Astrocyte (in vitro differentiated cells and primary cell): Measurements from ENCODE around the gene PTGIS. TPM values are rescaled to one million over a fixed set of nuclear protein-coding genes. Genes with fewer than 3 reads are reported as not detected.

Experiments used
- DNase-seq: peaks from one replicate; pipeline ENCODE4 v3.0.0-alpha.2; 2010; ENCODE audit warnings: low read depth
- FAIRE-seq: peaks from 2 replicates; lab custom pipeline; 2011; peaks lifted over from hg19 to GRCh38; lab: Jason Lieb, UNC
- H2AFZ ChIP-seq: 2 replicates; pipeline ENCODE4 v1.6.0; 2012; ENCODE audit warnings: low read depth, low read length, inconsistent platforms
- H3K27ac ChIP-seq: 2 replicates; pipeline ENCODE4 v1.5.1; 2011; ENCODE audit warnings: low read depth, low read length, inconsistent platforms
- H3K27me3 ChIP-seq: 2 replicates; pipeline ENCODE4 v1.6.0; 2011; ENCODE audit warnings: low read length, inconsistent platforms; ENCODE audit not compliant: insufficient read depth
- H3K36me3 ChIP-seq: 2 replicates; pipeline ENCODE4 v1.5.1; 2011; ENCODE audit warnings: low read length, inconsistent platforms; ENCODE audit not compliant: insufficient read depth
- H3K4me1 ChIP-seq: 2 replicates; pipeline ENCODE4 v1.5.1; 2011; ENCODE audit warnings: low read length, inconsistent platforms; ENCODE audit not compliant: insufficient read depth
- H3K4me2 ChIP-seq: 2 replicates; pipeline ENCODE4 v1.6.0; 2012; ENCODE audit warnings: low read length, inconsistent platforms
- H3K4me3 ChIP-seq: 2 replicates; pipeline ENCODE4 v1.5.1; 2011; ENCODE audit warnings: low read depth, mild to moderate bottlenecking, low read length, inconsistent platforms; ENCODE audit not compliant: insufficient read depth
- H3K79me2 ChIP-seq: 2 replicates; pipeline ENCODE4 v1.6.0; 2012; ENCODE audit warnings: mild to moderate bottlenecking, low read length, inconsistent platforms; ENCODE audit not compliant: insufficient read depth
- H3K9ac ChIP-seq: 2 replicates; pipeline ENCODE4 v1.6.0; 2012; ENCODE audit warnings: mild to moderate bottlenecking, low read length, inconsistent platforms
- H3K9me3 ChIP-seq: 2 replicates; pipeline ENCODE4 v1.5.1; 2012; ENCODE audit warnings: low read depth, mild to moderate bottlenecking, low read length, inconsistent platforms; ENCODE audit not compliant: insufficient read depth
- H4K20me1 ChIP-seq: 2 replicates; pipeline ENCODE4 v1.6.0; 2012; ENCODE audit warnings: low read length, inconsistent platforms; ENCODE audit not compliant: insufficient read depth
- H3K27ac Mint-ChIP-seq: one replicate; pipeline ENCODE4 v1.8.0; 2021; ENCODE audit warnings: mild to moderate bottlenecking, mixed read lengths; ENCODE audit not compliant: unreplicated experiment
- H3K27me3 Mint-ChIP-seq: one replicate; pipeline ENCODE4 v1.8.0; 2021; ENCODE audit warnings: low read depth, mixed read lengths; ENCODE audit not compliant: unreplicated experiment
- H3K36me3 Mint-ChIP-seq: one replicate; pipeline ENCODE4 v1.8.0; 2021; ENCODE audit warnings: low read depth, mixed read lengths; ENCODE audit not compliant: unreplicated experiment
- H3K4me1 Mint-ChIP-seq: one replicate; pipeline ENCODE4 v1.8.0; 2021; ENCODE audit warnings: low read depth, mixed read lengths; ENCODE audit not compliant: unreplicated experiment
- H3K4me3 Mint-ChIP-seq: one replicate; pipeline ENCODE4 v1.8.0; 2021; ENCODE audit warnings: mild to moderate bottlenecking, moderate library complexity, mixed read lengths; ENCODE audit not compliant: unreplicated experiment
- H3K9me3 Mint-ChIP-seq: one replicate; pipeline ENCODE4 v1.8.0; 2021; ENCODE audit warnings: mild to moderate bottlenecking, mixed read lengths; ENCODE audit not compliant: unreplicated experiment
- CTCF ChIP-seq: IDR thresholded peaks from 2 replicates; pipeline ENCODE4 v1.5.1; 2011; ENCODE audit warnings: low read depth, mild to moderate bottlenecking, inconsistent platforms, low read length, moderate library complexity; ENCODE audit not compliant: insufficient read depth
- EZH2 ChIP-seq: IDR thresholded peaks from 2 replicates; pipeline ENCODE4 v1.6.1; 2012; ENCODE audit warnings: mild to moderate bottlenecking, low read length, inconsistent platforms; ENCODE audit not compliant: insufficient read depth
- total RNA-seq: library from RNA; stranded (reverse); gene quantifications from 2 replicates; pipeline ENCODE4 v1.2.1, GENCODE V29; 2021

PTGIS gene
- total RNA-seq, 1 donor from 2014 or later: 1.9 TPM

- Histone ChIP-seq H3K4me1 (no peaks in the 10 kb centered on the region), H3K27ac (no peak overlapping the region), H3K36me3 (no peaks in the 10 kb centered on the region), H3K9me3 (peaks cover 7% of the 10 kb centered on the region), H3K27me3 (no peaks in the 10 kb centered on the region), H3K4me2 (no peak overlapping the region), H2AFZ (no peak overlapping the region), H3K4me3 (no peak overlapping the region), H4K20me1 (no peaks in the 10 kb centered on the region), H3K79me2 (no peaks in the 10 kb centered on the region), H3K9ac (no peak overlapping the region)
- DNase-seq (no peak), FAIRE-seq (no peak)
- peaks cover 5% of the 10 kb centered on the region for H3K9me3 Mint-ChIP-seq
- no peaks in the 10 kb centered on the region for H3K4me1 Mint-ChIP-seq
- H3K4me3 Mint-ChIP-seq: no peak overlapping the region
- H3K27me3 Mint-ChIP-seq: peaks cover 11% of the 10 kb centered on the region
- peak overlapping the region; percentile 41 for H3K27ac Mint-ChIP-seq
- peaks cover 11% of the 10 kb centered on the region for H3K36me3 Mint-ChIP-seq
- TF ChIP-seq CTCF (no peak), EZH2 (no peak)
These were observed 24.0 kb downstream of the PTGIS start for GRCh38 chr20:49543858-49544437.

GRCh38 chr20:49543071-49543857 lies 24.7 kb downstream of the PTGIS start:
- no peak overlapping the region for H3K9ac ChIP-seq
- no peak overlapping the region for H2AFZ ChIP-seq
- Mint-ChIP-seq H3K4me3 (no peak overlapping the region), H3K36me3 (peaks cover 11% of the 10 kb centered on the region), H3K27me3 (peaks cover 11% of the 10 kb centered on the region), H3K27ac (peak overlapping the region; percentile 41), H3K9me3 (peaks cover 5% of the 10 kb centered on the region), H3K4me1 (no peaks in the 10 kb centered on the region)
- no peaks in the 10 kb centered on the region for H3K4me1 ChIP-seq
- no peaks in the 10 kb centered on the region for H3K27me3 ChIP-seq
- no peaks in the 10 kb centered on the region for H4K20me1 ChIP-seq
- H3K36me3 ChIP-seq: no peaks in the 10 kb centered on the region
- H3K9me3 ChIP-seq: peaks cover 7% of the 10 kb centered on the region
- DNase-seq (no peak), FAIRE-seq (no peak)
- TF ChIP-seq CTCF (no peak), EZH2 (no peak)
- H3K27ac ChIP-seq: no peak overlapping the region
- H3K79me2 ChIP-seq: no peaks in the 10 kb centered on the region
- H3K4me2 ChIP-seq: no peak overlapping the region
- H3K4me3 ChIP-seq: no peak overlapping the region
